Measurements from ENCODE around the gene TAF11L13. TPM values are rescaled to one million over a fixed set of nuclear protein-coding genes. Genes with fewer than 3 reads are reported as not detected.

The TAF11L13 gene
- total and polyA plus RNA-seq, 10 of the 15 experiments (the other 5 are each of a cell fraction or from before 2014, with no cell fraction given) = not detected

DNA sequence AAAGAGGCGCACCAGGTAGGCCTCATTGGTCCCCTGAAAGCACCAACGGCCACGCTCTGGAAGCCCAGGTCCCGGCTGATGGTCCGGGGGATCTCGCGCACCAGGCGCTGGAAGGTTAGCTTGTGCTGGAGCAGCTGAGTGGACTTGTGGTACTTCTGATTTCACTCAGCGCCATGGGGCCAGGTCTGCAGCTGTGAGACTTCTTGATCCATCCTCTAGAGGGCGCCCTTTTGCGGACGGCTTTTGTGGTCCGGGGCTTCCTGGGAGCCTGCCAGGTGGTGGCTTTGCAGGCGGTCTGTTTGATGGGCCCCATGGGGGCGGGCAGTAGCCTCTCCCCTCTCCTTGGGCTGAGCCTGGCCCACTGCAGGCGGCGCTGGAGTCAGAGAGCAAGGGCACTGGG, 11.3 kb upstream of the TAF11L13 start:
- H2AFZ ChIP-seq (ENCODE audit: control insufficient read depth, low read depth, low read length) = no peak overlapping the region
- RAD21 ChIA-PET (ENCODE audit: unreplicated experiment) = no interaction called here
- in situ Hi-C loops (cut with MboI) (no loop called here), intact Hi-C loops (cut with micrococcal nuclease; ENCODE audit: unreplicated experiment) (no loop called here)
- no TSS peak for BruUV-seq (replicated peaks)
- no peak for TF ChIP-seq EZH2 (IDR thresholded peaks at IDR 0.05; ENCODE audit: borderline replicate concordance, control insufficient read depth, low read depth, low read length)
- TF ChIP-seq, protein P1, sequence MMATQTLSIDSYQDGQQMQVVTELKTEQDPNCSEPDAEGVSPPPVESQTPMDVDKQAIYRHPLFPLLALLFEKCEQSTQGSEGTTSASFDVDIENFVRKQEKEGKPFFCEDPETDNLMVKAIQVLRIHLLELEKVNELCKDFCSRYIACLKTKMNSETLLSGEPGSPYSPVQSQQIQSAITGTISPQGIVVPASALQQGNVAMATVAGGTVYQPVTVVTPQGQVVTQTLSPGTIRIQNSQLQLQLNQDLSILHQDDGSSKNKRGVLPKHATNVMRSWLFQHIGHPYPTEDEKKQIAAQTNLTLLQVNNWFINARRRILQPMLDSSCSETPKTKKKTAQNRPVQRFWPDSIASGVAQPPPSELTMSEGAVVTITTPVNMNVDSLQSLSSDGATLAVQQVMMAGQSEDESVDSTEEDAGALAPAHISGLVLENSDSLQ (IDR thresholded peaks at IDR 0.05) = no peak
- TF ChIP-seq TAF1 (IDR thresholded peaks at IDR 0.05; ENCODE audit: borderline replicate concordance, low read depth, low read length) = no peak
- TF ChIP-seq POLR2AphosphoS2 (IDR thresholded peaks at IDR 0.05; ENCODE audit: low read depth, low read length) = no peak
- TF ChIP-seq YY1 (IDR thresholded peaks at IDR 0.05; ENCODE audit: low read depth, low read length) = no peak
- no peak for TF ChIP-seq FOXM1 (IDR thresholded peaks at IDR 0.05; ENCODE audit: low read depth, low read length)
- TF ChIP-seq, protein P2, sequence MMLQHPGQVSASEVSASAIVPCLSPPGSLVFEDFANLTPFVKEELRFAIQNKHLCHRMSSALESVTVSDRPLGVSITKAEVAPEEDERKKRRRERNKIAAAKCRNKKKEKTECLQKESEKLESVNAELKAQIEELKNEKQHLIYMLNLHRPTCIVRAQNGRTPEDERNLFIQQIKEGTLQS (IDR thresholded peaks at IDR 0.05; ENCODE audit: borderline replicate concordance, extremely low read depth, low read depth, low read length) = no peak
- TF ChIP-seq, protein P3, sequence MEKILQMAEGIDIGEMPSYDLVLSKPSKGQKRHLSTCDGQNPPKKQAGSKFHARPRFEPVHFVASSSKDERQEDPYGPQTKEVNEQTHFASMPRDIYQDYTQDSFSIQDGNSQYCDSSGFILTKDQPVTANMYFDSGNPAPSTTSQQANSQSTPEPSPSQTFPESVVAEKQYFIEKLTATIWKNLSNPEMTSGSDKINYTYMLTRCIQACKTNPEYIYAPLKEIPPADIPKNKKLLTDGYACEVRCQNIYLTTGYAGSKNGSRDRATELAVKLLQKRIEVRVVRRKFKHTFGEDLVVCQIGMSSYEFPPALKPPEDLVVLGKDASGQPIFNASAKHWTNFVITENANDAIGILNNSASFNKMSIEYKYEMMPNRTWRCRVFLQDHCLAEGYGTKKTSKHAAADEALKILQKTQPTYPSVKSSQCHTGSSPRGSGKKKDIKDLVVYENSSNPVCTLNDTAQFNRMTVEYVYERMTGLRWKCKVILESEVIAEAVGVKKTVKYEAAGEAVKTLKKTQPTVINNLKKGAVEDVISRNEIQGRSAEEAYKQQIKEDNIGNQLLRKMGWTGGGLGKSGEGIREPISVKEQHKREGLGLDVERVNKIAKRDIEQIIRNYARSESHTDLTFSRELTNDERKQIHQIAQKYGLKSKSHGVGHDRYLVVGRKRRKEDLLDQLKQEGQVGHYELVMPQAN (conservative IDR thresholded peaks at IDR 0.05) = no peak
- no peak for TF ChIP-seq WRNIP1 (IDR thresholded peaks at IDR 0.05; ENCODE audit: borderline replicate concordance, low read depth, low read length)
- H3K36me3 ChIP-seq (ENCODE audit: control insufficient read depth in 2 of 2, insufficient read depth in 2 of 2, low read length in 1 of 2) = no peaks in the 10 kb centered on the region
- no peaks in the 10 kb centered on the region for H3K27me3 ChIP-seq (replicated peaks in 1 of 2; ENCODE audit: control insufficient read depth in 2 of 2, insufficient read depth in 2 of 2, low read length in 1 of 2)
- no peaks in the 10 kb centered on the region for H3K9me3 ChIP-seq (replicated peaks; ENCODE audit: control insufficient read depth, insufficient read depth, low read length)
- SMC1A ChIA-PET (ENCODE audit: uncharacterized antibody, unreplicated experiment) = no interaction called here
- CTCF ChIA-PET = no interaction called here
- no peaks in the 10 kb centered on the region for H4K20me1 ChIP-seq (ENCODE audit: control insufficient read depth, insufficient read depth)
- H3K79me2 ChIP-seq (ENCODE audit: control insufficient read depth, insufficient read depth, low read length) = no peaks in the 10 kb centered on the region
- H3K4me1 ChIP-seq (ENCODE audit: control insufficient read depth, insufficient read depth, low read length) = no peaks in the 10 kb centered on the region
- no peak overlapping the region for H3K4me2 ChIP-seq (ENCODE audit: control insufficient read depth, insufficient read depth)
- DNase-seq (ENCODE audit: low read depth, low spot score) = no peak
- POLR2A ChIA-PET = no interaction called here
- no peak for ATAC-seq
- H3K9ac ChIP-seq (ENCODE audit: control insufficient read depth, insufficient read depth, low read length) = no peak overlapping the region
- H3K4me3 ChIP-seq = no peak overlapping the region
- 62% methylated on average over 17 of the region's 17 CpGs for WGBS (ENCODE audit: insufficient coverage, insufficient replicate concordance, low lambda C conversion rate, missing lambda C conversion rate)
- H3K27ac ChIP-seq (ENCODE audit: control insufficient read depth, insufficient read depth) = no peak overlapping the region
- no peak for FAIRE-seq
